Fibroblast of skin of right biceps (primary cell): ENCODE measurements around the gene CYB561.

Experiments
- DNase-seq: peaks from one replicate; pipeline ENCODE4 v3.0.0-alpha.2; 2013

Gene CYB561

GRCh38 chr17:63448655-63449054 lies 2.5 kb upstream of the CYB561 start:
- no peak for DNase-seq

- no peak for DNase-seq
These were observed 1.4 kb upstream of the CYB561 start for GRCh38 chr17:63447471-63448009.

GRCh38 chr17:63446753-63447470 lies 806 bp upstream of the CYB561 start:
- no peak for DNase-seq

GRCh38 chr17:63445571-63445953 lies 544 bp downstream of the CYB561 start:
- DNase-seq, result no peak

GRCh38 chr17:63445065-63445464 lies 1.0 kb downstream of the CYB561 start:
- no peak for DNase-seq

- DNase-seq, result no peak
These were observed 1.6 kb downstream of the CYB561 start for GRCh38 chr17:63444457-63444856.

- no peak for DNase-seq
These were observed 3.1 kb downstream of the CYB561 start for GRCh38 chr17:63443053-63443452.

GRCh38 chr17:63442549-63443035 lies 3.5 kb downstream of the CYB561 start:
- no peak for DNase-seq

- no peak for DNase-seq
These were observed 4.0 kb downstream of the CYB561 start for GRCh38 chr17:63442074-63442473.

- DNase-seq, result no peak
These were observed 4.5 kb downstream of the CYB561 start for GRCh38 chr17:63441654-63442053.

GRCh38 chr17:63440770-63441335 lies 5.3 kb downstream of the CYB561 start:
- no peak for DNase-seq

- DNase-seq, result no peak
These were observed 5.9 kb downstream of the CYB561 start for GRCh38 chr17:63440127-63440769.

- DNase-seq, result peak; percentile 56
These were observed 6.4 kb downstream of the CYB561 start for GRCh38 chr17:63439687-63440086.

- no peak for DNase-seq
These were observed 7.7 kb downstream of the CYB561 start for GRCh38 chr17:63438092-63439051.

GRCh38 chr17:63437287-63438091 lies 8.6 kb downstream of the CYB561 start:
- DNase-seq, result no peak

GRCh38 chr17:63436523-63437110 lies 9.5 kb downstream of the CYB561 start:
- DNase-seq, result peak; percentile 44

GRCh38 chr17:63435681-63436522 lies 10.2 kb downstream of the CYB561 start:
- DNase-seq, result no peak

- DNase-seq, result peak; percentile 40
These were observed 11.0 kb downstream of the CYB561 start for GRCh38 chr17:63434951-63435571.

GRCh38 chr17:63433746-63434591 lies 12.1 kb downstream of the CYB561 start:
- DNase-seq, result peak; percentile 98
